GM18520 (cell line): ENCODE results near the gene ZNF497.
A peak's percentile ranks its signal among the peaks of the same experiment; 100 is the strongest.
"Not testable (repeated sequence)": the region's sequence is repeated elsewhere in the genome, so short reads cannot be mapped to it uniquely, and the experiment has no call there.

Experiments used
- ATAC-seq: cut with Tn5 transposase; IDR thresholded peaks from one replicate; pipeline ENCODE4 v1.9.1; 2021; ENCODE audit not compliant: unreplicated experiment

ZNF497 gene

DNA sequence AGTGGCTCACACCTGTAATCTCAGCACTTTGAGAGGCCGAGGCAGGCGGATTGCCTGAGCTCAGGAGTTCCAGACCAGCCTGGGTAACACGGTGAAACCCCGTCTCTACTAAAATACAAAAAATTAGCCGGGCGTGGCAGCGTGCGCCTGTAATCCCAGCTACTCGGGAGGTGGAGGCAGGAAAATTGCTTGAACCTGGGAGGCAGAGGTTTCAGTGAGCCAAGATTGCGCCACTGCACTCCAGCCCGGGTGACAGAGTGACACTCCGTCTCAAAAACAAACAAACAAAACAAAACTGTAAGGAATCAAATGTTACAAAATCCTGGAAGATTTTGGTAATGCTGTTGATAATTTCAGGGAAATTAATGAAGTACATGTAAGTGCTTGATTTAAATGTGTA, 14.5 kb downstream of the ZNF497 start:
- ATAC-seq, result not testable (repeated sequence)

DNA sequence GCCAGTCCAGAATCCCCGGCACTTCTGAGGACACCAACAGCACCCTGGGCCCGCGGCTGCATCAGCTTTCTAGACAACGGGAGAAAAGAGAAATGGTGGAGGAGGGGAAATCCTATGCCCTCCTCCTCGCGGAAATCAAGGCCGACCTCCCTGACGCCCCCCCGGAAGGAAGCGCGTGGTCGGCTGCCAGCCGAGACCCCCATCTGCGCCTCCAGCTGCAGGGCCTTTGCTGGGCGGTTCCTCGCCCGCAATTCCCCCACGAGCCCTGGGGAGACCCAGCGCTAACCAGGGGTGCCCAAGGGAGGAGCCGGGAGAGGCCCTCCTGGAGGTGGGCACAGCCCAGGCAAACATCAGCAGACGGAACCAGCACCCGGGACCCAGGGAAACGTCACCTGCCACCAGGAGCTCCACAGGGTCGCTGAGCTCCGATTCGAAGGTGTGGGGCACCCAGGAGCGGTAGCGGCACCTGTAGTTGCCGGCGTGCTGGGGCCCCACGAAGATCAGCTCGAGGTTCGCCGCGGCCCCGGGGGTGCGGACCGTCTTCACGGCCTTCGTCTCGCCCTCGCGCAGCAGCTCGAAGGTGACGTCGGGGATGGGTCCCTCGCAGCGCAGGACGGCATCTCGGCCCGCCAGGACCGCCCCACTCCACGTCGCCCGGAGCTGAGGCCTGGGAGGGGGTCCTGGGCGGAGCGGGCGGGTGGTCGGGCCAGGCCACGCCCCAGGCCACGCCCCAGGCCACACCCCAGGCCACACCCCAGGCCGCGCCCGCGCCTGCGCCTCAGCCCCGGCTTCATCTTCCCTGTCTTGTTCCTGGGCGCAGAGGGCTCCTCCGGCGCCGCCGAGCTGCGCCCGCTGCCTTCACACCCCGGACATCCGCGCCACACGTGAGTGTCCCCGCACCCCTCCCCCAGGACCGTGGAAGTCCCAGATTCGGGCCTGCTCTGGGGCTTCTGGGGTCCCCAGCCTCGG, 15.3 kb downstream of the ZNF497 start:
- peak; percentile 71 for ATAC-seq

- ATAC-seq, result no peak
Observed at GRCh38 chr19:58345558-58345957, 17.0 kb downstream of the ZNF497 start.

DNA sequence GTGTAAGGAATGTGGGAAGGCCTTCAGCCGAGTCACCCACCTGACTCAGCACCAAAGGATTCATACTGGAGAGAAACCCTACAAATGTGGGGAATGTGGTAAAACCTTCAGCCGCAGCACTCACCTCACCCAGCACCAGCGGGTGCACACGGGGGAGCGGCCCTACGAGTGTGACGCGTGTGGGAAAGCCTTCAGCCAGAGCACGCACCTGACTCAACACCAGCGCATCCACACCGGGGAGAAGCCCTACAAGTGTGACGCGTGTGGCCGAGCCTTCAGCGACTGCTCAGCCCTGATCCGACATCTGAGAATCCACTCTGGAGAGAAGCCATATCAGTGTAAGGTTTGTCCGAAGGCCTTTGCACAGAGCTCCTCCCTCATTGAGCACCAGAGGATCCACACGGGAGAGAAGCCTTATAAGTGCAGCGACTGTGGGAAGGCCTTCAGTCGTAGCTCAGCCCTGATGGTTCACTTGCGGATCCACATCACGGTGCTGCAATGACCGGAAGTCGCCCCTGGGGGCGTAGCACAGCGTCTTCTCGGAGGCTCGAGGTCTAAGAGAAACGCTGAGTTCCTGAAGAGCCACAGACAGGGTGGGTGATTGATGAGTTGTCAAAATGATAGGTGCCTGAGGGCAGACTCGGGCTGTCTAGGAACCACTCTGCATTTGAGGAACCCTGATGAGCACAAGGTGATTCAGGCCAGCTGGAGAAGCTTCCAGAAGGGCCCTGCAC, 23.6 kb downstream of the ZNF497 start:
- ATAC-seq, result no peak

GRCh38 chr19:58338336-58338735, 24.2 kb downstream of the ZNF497 start:
- ATAC-seq, result no peak

- ATAC-seq, result no peak
Observed at GRCh38 chr19:58336820-58337219, 25.7 kb downstream of the ZNF497 start.

GRCh38 chr19:58336216-58336615, 26.3 kb downstream of the ZNF497 start:
- no peak for ATAC-seq

DNA sequence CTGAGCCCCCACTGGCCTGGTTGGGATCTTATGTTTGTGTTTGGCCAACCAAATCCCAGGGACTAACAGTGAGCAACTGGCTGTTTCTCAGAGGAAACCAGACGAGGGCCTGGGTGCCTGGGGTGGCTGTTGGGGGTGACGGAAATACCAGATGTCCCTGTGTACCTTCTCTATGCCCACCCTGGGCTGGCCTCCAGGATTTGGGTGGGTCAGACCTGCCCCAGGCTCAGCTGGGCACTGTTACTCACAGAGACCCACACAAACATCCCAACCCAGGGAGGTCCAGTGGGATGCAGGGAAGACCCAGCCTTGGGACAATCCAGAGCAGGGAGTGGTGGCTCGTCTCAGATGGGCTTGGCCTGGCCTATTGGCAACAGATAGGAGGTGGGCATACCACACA, 26.9 kb downstream of the ZNF497 start:
- no peak for ATAC-seq

- ATAC-seq, result no peak
Observed at GRCh38 chr19:58334691-58335249, 27.8 kb downstream of the ZNF497 start.

DNA sequence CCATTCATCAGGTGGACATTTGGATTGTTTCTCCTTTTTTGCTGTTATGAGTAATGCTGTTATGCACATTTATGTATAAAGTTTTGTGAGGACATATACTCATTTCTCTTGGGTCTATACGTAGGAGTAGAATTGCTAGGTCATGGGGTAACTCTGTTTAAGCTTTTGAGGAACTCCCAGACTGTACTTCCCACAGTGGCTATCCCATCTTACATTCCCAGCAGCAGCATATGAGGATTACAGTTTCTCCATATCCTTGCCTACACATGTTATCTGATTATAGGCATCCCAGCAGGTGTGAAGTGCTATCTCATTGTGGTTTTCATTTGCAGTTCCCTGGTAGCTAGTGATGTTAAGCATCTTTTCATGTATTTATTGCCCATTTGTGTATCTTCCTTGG, 29.9 kb downstream of the ZNF497 start:
- ATAC-seq, result no peak

DNA sequence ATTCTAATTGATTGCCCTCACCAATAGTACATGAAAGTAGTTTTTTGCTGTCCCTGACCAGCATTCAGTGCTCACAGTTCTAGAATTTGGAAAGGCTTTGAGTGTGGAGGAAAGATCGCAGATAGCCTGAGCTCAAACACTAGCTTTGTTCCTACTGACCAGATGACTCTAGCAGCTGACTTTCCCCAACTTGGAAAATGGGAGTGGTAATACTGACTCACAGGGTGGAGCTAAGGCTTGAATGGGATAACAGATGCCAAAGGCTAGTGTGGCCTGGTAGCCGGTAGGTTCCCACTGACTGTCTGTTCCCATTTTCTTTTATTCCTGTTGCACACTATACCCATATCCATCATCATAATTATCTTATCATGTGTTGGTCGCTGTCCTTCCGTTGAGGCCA, 32.1 kb downstream of the ZNF497 start:
- no peak for ATAC-seq

DNA sequence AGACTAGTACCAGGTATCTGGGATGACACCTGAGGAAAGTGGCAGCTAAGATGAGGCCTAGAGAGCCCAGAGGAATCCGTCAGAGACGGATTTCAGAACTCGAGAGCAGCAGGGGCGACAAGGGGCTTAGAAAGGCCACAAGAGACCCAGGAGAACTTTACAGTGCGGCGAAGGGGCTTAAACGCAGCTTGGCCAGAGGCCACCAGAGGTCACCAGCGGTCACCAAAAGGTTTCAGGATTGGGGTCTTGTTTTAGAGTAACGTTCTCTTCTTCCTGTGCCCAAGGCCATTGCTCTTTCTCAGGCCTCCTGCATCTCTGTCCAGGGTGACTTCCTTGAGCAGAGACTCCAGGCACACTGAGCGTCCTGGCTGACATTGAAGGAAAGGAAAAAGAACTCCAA, 33.6 kb downstream of the ZNF497 start:
- ATAC-seq, result no peak

GRCh38 chr19:58326914-58327726, 35.4 kb downstream of the ZNF497 start, which contains the start of gene ZSCAN22:
Gene ZSCAN22, plus strand, starts transcription at chr19:58326994. Its CDS starts 7,809 bp downstream, at chr19:58334803.
- ATAC-seq, result peak; percentile 74

GRCh38 chr19:58326501-58326913, 36.0 kb downstream of the ZNF497 start:
- ATAC-seq, result no peak

- no peak for ATAC-seq
Observed at GRCh38 chr19:58325311-58326022, 37.1 kb downstream of the ZNF497 start.

GRCh38 chr19:58319241-58319640, 43.3 kb downstream of the ZNF497 start:
- no peak for ATAC-seq

- no peak for ATAC-seq
Observed at GRCh38 chr19:58318297-58318696, 44.3 kb downstream of the ZNF497 start.

DNA sequence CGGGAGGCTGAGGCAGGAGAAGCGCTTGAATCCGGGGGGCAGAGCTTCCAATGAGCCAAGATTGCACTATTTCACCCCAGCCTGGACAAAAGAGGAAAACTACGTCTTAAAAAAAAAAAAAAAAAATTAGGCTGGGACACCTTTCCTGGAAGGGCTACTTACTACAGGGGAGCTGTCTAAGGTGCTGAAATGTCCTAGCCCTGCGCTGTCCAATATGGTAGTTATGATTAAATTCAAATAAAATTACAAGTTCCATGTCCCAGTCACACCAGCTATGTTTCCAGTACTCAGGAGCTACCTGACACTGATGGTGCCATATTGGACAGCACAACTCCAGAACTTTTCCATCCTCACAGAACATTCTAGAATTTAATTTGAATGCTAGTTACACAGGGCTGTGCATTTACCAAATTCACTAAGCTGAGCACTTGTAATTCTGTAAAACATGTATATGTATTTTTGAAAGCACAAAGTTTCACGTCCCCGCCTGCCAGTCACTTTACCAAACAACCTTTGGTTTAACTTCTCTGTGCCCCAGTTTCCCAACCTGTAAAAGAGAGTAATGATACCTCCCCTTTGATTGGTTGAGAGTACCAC, 45.0 kb downstream of the ZNF497 start:
- no peak for ATAC-seq

- no peak for ATAC-seq
Observed at GRCh38 chr19:58315580-58315979, 47.0 kb downstream of the ZNF497 start.
